Putamen (tissue), 1 donor: Measurements from ENCODE around the gene KIR2DL3.
"Not testable (repeated sequence)": the region's sequence is repeated elsewhere in the genome, so short reads cannot be mapped to it uniquely, and the experiment has no call there.

Experiments
- DNase-seq: peaks from one replicate; pipeline ENCODE4 v3.0.0-alpha.2; 2016; ENCODE audit warnings: low spot score

KIR2DL3 gene

DNA sequence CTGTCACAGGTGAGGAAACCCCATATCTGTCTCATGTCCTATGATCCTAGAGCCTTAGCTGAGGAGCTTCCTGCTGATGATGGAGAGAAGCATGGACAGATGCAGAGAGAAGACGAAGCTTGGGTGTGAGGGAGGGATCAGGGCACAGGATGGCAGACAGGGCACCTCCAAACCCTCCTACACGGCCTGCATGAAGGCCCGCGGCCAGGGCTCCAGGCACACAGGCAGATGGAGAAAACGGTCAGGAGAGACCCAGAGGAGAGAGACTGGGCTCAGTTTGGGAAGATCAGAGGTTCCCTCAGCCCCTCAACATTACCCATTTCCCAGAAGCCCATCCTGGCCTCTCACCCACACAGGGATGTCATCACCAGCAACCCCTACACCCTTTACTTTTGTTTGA, 5.8 kb downstream of the KIR2DL3 start:
- not testable (repeated sequence) for DNase-seq

DNA sequence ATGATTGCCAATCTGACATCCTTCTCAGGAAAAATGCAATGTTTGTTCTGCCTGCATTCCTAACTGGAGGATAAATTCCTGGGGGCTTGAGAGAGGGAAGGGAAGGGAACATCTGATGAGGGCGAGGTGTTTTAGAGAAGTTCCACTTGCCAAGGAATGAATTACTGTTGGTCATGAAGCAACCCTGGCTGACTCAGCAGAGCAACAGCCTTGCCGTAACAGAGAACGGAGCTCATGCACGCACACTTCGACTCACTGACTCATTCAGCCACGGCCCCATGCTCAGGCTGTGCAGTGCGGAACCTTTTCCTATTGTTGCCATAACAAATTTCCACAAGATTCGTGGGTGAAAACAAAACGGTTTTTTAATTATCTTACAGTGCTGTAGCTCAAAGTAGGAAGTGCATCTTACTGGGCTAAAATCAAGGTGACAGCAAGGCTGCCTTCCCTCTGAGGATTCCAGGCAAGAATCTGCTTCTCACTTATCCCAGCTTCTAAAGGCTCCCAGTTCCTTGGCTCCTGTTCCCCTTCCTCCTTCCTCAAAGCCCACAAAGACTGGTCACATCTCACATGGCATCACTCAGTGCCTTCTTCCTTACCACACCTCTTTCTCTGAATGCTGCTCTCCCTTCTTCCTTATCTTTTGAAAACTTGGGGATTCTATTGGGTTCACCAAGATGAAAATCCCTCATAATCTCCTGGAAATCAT, 9.5 kb downstream of the KIR2DL3 start:
- not testable (repeated sequence) for DNase-seq

- DNase-seq = not testable (repeated sequence)
Measured at GRCh38 chr19:54750276-54750675, 12.0 kb downstream of the KIR2DL3 start.

DNA sequence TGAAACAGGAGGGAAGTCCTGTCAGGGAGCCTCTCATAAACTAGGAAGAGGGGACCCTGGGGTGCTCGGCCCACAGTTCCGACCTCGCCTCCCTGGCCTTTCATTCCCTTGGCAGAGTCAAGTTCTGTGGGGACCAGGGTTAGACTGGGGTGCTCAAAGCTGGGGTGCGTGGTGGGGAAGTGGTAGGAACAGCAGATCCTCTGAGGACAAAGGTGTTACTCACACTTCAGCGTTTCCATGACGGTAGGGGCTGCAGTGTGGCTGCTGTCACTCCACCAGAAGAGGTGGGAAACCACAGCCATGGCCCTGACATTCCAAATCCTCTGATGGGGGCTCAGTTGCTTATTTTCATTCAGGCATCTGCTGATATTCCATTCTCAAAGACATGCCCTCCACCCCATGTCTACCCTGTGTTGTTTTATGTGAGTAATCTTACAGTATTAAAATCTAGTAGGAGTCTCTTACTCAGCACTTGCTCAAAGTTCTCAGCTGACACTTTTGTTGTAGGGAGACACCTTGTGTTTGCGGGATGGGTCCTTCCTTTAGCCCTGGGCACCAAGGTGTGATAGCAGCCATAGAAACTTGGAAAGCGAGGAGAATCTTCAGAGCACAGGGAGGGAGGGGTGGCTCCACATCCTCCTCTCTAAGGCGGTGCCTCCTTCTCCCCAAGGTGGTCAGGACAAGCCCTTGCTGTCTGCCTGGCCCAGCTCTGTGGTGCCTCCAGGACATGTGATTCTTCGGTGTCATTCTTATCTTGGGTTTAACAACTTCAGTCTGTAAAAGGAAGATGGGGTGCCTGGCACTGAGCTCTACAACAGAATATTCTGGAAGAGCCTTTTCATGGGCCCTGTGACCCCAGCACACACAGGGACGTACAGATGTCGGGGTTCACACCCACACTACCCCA, 18.1 kb downstream of the KIR2DL3 start:
- not testable (repeated sequence) for DNase-seq

DNA sequence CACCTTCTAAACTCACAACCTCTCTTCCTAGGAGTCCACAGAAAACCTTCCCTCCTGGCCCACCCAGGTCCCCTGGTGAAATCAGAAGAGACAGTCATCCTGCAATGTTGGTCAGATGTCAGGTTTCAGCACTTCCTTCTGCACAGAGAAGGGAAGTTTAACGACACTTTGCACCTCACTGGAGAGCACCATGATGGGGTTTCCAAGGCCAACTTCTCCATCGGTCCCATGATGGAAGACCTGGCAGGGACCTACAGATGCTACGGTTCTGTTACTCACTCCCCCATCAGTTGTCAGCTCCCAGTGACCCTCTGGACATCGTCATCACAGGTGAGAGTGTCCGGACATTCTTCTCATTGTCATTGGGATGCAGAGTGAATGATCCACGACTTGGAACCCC, 20.3 kb downstream of the KIR2DL3 start:
- DNase-seq = not testable (repeated sequence)

- not testable (repeated sequence) for DNase-seq
Measured at GRCh38 chr19:54764219-54764618, 25.9 kb downstream of the KIR2DL3 start.

- not testable (repeated sequence) for DNase-seq
Measured at GRCh38 chr19:54766464-54766863, 28.2 kb downstream of the KIR2DL3 start.

GRCh38 chr19:54769646-54770045, 31.3 kb downstream of the KIR2DL3 start, which contains the start of gene KIR2DL1:
Gene KIR2DL1 (plus strand): TSS chr19:54769793. CDS start chr19:54769851, 58 bp downstream.
- DNase-seq = not testable (repeated sequence)

DNA sequence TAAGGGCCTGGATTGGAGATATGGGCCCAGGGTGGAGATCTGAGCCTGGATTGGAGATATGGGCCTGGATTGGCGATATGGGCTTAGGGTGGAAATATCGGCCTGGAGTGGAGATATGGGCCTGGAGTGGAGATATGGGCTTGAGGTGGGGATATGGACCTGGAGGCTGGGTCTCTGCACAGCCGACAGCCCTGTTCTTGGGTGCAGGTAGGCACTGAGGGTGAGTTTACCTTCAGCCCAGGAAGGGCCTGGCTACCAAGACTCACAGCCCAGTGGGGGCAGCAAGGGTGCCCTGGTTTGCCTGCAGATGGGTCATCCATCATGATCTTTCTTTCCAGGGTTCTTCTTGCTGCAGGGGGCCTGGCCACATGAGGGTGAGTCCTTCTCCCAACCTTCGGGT, 32.2 kb downstream of the KIR2DL3 start:
- not testable (repeated sequence) for DNase-seq

DNA sequence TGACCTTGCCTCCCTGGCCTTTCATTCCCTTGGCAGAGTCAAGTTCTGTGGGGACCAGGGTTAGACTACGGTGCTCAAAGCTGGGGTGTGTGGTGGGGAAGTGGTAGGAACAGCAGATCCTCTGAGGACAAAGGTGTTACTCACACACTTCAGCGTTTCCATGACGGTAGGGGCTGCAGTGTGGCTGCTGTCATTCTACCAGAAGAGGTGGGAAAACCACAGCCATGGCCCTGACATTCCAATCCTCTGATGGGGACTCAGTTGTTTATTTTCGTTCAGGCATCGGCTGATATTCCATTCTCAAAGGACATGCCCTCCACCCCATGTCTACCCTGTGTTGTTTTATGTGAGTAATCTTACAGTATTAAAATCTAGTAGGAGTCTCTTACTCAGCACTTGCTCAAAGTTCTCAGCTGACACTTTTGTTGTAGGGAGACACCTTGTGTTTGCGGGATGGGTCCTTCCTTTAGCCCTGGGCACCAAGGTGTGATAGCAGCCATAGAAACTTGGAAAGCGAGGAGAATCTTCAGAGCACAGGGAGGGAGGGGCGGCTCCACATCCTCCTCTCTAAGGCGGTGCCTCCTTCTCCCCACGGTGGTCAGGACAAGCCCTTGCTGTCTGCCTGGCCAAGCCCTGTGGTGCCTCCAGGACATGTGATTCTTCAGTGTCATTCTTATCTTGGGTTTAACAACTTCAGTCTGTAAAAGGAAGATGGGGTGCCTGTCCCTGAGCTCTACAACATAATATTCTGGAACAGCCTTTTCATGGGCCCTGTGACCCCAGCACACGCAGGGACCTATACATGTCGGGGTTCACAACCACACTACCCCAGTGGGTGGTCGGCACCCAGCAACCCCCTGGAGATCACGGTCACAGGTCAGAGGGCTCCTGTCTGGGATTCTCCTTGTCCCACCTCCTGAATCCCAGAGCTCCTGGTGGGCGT, 33.0 kb downstream of the KIR2DL3 start:
- DNase-seq = not testable (repeated sequence)

- not testable (repeated sequence) for DNase-seq
Measured at GRCh38 chr19:54772666-54773065, 34.4 kb downstream of the KIR2DL3 start.

GRCh38 chr19:54775095-54775815, 36.9 kb downstream of the KIR2DL3 start:
- not testable (repeated sequence) for DNase-seq

- not testable (repeated sequence) for DNase-seq
Measured at GRCh38 chr19:54775830-54776229, 37.5 kb downstream of the KIR2DL3 start.

- not testable (repeated sequence) for DNase-seq
Measured at GRCh38 chr19:54777851-54778250, 39.5 kb downstream of the KIR2DL3 start.

DNA sequence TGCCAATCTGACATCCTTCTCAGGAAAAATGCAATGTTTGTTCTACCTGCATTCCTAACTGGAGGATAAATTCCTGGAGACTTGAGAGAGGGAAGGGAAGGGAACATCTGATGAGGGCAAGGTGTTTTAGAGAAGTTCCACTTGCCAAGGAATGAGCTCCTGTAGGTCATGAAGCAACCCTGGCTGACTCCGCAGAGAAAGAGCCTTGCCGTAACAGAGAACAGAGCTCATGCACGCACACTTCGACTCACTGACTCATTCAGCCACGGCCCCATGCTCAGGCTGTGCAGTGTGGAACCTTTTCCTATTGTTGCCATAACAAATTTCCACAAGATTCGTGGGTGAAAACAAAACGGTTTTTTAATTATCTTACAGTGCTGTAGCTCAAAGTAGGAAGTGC, 40.6 kb downstream of the KIR2DL3 start:
- DNase-seq = not testable (repeated sequence)

DNA sequence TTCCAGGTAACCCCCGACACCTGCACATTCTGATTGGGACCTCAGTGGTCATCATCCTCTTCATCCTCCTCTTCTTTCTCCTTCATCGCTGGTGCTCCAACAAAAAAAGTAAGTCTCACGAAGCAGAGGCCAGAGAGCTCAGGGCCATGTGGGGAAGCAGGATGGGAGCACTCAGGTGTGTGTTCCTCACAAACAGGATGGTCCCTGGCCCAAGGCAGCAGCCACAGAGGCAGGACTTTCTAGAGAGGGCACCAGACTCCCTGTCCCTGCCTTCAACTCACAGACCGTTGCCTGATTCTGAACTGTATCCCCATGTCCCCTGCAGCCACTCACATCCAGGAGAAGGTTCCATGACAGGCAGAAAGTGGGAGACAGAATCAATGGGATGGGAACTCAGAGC, 44.6 kb downstream of the KIR2DL3 start:
- DNase-seq = not testable (repeated sequence)

DNA sequence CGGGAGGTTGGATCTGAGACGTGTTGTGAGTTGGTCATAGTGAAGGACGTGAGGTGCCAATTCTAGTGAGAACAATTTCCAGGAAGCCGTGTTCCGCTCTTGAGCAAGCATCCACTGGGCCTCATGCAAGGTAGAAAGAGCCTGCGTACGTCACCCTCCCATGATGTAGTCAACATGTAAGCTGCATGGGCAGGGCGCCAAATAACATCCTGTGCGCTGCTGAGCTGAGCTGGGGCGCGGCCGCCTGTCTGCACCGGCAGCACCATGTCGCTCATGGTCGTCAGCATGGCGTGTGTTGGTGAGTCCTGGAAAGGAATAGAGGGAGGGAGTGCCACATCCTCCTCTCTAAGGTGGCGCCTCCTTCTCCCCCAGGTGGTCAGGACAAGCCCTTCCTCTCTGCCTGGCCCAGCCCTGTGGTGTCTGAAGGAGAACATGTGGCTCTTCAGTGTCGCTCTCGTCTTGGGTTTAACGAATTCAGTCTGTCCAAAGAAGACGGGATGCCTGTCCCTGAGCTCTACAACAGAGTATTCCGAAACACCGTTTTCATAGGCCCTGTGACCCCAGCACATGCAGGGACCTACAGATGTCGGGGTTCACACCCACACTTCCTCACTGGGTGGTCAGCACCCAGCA, 47.9 kb downstream of the KIR2DL3 start:
- DNase-seq = not testable (repeated sequence)

- DNase-seq = not testable (repeated sequence)
Measured at GRCh38 chr19:54788154-54788553, 49.8 kb downstream of the KIR2DL3 start.

GRCh38 chr19:54790711-54791110, 52.4 kb downstream of the KIR2DL3 start:
- no peak for DNase-seq

DNA sequence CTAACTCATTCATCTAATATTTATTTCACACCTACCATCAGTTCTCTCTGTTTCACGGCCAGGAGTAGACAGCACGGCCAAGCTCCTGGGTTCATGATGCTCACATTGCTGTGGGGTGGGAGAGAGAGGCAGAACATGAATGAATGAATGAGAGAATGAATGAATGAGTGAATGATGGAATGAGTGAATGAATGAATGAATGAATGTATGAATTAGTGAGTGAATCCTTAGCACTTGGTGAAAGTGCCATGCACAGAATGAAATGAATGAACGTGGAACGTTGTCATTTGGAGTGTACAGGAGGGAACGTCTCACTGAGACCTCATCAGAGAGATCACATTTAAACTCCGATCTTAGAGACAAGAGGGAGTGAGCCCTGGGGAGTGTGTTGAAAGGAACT, 53.2 kb downstream of the KIR2DL3 start:
- no peak for DNase-seq
